Endometrium (tissue), 2 donors: ENCODE data around the gene IL4I1.

Experiments used
- FAIRE-seq: peaks from 2 replicates; lab custom pipeline; 2012; peaks lifted over from hg19 to GRCh38; lab: Jason Lieb, UNC
- donor health status: control.
- donor health status: control.

IL4I1 gene

GRCh38 chr19:49924004-49924880 is 27.6 kb upstream of the IL4I1 start:
- FAIRE-seq: no peak

DNA sequence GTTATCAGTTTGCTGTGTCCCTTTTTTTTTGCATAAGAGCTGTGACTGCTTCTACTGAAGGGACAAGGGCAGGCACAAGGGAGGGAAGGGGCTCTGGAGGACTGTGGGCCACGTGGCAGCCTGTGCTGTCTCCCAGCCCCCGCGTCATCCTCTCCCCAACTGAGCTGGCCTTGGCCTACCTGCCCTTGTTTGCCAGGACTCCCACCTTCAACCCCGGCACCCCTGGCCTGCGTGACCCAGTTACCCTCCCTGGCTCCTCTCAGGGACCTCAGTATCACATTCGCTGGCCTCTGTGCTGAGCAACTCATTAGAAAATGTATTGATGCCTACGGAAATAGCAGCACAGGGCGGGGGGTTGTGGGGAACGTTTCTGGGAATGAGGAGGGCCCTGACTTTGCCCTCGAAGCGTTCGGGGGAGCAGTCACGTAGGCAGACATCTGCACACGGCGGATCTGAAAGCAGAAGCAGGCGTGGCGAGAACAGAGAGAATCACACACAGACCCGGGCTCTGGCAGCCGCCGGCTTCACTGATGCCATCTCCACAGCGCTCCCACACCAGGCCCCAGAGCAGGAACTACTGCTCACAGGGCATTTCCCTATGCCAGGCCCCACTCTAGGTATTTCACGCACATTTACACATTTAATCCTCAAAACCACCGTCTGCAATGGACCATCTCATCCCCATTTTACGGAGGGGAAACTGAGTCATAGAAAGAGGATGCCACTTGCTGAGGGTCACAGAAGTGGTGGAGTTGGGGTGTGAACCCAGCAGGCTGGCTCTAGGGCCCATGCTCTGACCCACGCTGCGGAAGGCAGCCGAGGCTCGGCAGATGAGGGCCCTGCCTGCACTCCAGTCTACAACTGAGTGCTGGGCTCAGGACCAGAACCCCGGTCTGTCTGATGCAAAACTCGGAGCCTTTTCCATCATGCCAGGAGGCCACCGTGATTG is 26.6 kb upstream of the IL4I1 start:
- no peak for FAIRE-seq

DNA sequence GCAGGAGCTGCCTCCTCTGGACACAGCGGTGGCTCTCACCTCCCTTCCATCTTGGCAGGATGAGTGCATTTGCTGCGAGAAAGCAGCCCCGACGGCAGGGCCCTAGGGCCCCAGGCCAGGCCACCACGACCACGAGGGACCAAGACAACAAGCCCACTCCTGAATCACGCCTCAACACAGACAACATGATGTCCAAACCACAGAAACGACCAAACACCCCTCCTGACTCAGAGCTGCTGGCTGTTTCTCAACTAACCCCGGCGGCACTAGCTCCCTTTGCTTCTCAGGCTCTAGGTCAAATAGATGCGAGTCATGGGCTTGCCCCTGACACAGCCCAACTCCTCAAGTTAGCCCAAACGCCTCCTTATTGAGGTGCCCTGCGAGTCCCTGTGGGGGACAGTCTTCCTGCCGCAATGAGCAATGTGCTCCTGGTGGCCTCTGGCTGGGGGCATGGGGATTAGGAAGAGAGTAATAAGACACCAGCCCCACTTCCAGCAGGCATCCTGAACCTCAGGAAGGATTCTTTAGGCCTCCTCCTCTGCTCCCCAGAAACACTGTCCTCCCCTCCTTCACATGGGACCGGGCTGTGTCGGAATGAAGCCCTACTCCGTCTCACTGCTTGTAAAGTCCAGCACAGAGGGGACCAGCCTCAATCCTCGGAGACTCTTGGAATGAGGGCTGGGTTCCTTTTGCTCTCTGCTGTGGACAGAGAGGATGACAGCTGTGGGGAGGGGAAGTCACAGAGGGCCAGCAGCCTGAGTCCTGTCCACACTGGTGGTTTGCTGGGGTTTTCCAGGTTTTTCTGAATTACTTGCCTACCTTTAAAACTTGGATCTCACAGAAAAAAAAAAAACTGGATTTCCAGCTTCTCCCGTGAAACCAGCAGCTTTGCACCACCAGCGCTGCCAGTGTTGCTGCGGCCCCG is 25.4 kb upstream of the IL4I1 start:
- FAIRE-seq: no peak

DNA sequence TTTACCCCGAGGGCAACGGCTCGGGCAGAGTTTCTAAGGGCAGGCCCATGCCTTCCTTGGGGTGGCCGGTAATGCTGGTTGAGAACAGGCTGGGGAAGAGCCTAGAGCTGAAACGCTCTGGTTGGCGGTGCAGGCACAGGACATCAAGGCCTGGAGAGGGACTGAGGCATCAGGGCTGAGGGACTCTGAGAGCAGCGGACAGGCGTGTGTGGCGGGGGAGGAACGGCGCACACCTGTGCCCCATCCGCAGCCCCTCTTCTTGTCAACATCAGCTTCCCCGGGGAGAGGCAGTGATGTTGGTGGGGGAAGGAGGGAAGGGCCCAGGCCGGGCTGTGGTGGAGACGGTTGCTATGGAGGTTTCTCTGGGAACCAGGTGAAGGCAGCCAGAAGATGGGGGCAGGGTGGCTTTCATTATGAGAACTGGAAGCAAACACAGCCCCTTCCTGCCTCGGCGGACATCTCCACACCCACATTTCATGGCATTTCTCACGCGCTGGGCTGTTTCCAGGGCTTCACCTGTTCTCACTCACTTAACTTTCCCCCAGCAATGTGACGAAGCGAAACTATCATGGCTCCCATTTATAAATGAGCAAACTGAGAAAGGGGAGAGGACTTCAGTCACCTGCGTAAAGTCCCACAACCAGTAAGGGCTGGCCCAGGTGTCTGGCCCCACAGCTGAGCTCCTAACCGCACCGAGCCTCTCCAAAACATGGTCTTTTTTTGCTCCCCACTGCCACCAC is 24.1 kb upstream of the IL4I1 start:
- FAIRE-seq: no peak

GRCh38 chr19:49918089-49918488 is 21.4 kb upstream of the IL4I1 start:
- no peak for FAIRE-seq

- FAIRE-seq: no peak
Measured at GRCh38 chr19:49916839-49917733, 20.4 kb upstream of the IL4I1 start.

- no peak for FAIRE-seq
Measured at GRCh38 chr19:49915271-49915670, 18.6 kb upstream of the IL4I1 start.

DNA sequence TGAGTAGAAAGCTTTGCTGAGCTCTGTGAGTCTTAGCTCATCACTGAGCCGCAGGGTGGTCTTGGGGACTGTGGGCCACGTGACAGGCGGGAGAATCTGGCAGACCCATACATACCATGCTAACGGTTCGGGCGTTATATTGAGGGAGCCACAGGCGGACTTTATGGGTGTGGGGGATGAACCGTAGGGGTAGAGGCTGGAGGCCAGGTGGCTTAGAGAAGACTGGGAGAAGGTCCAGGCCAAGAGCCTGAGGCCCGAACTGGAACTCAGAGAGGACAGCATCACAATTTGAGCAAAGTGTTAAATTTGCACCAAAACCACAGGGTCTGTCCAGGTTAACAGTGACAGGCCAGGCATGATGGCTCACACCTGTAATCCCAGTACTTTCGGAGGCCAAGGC is 17.0 kb upstream of the IL4I1 start:
- no peak for FAIRE-seq

- no peak for FAIRE-seq
Measured at GRCh38 chr19:49912965-49913685, 16.4 kb upstream of the IL4I1 start.

DNA sequence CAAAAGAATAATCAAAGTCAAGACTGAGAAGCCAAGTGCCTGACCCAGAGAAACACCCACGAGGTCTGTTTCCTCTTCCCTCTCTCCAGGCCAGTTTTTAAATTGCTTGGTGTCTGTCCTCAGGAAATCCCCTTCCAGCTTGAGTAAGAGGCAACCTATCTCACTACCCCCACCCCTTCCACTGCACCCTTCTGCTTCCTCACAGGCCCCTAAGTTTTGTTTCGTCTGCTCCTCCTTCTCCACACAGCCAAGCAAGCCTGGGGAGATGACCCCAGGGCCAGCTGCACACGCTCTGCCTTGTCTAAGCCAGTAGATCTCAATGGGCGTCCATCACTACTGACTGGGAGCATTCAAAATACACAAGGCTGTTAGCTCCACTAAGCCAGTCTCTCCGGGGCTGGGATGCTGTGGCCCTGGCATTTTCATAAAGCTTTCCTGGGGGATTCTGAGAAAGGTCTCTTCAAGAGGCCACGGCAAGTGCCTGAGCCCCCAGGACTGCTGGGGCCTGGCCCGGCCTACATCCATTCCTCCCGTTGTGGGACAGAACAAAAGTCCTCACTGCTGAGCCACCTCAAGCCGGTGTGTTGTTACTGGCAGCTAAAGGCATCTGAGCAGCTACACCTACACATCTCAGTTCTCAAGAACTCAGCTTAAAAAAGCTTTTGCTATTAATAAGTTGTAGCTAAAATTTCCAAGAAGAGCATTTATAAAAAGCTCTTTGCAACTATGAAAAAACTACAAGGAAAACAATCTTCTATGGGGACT is 14.9 kb upstream of the IL4I1 start:
- no peak for FAIRE-seq

DNA sequence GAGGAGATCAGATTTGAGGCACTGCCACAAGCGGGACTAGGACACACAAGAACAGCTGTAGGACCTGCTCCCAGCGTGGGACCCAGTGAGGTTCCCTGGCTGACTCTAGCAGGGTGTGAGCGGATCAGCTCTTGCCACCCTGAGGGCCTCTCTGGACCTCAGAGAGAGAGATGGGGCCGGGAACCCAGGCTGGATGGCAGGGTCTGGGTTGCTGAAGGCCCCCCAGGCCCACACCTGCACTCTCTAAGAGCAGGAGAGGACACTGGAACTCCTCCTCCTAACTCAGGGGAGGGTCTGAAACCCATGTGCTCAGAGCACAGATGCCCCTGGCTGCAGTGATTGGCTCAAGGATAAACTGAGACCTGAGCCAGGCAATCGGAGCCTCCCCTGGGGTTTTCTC is 13.5 kb upstream of the IL4I1 start:
- no peak for FAIRE-seq

DNA sequence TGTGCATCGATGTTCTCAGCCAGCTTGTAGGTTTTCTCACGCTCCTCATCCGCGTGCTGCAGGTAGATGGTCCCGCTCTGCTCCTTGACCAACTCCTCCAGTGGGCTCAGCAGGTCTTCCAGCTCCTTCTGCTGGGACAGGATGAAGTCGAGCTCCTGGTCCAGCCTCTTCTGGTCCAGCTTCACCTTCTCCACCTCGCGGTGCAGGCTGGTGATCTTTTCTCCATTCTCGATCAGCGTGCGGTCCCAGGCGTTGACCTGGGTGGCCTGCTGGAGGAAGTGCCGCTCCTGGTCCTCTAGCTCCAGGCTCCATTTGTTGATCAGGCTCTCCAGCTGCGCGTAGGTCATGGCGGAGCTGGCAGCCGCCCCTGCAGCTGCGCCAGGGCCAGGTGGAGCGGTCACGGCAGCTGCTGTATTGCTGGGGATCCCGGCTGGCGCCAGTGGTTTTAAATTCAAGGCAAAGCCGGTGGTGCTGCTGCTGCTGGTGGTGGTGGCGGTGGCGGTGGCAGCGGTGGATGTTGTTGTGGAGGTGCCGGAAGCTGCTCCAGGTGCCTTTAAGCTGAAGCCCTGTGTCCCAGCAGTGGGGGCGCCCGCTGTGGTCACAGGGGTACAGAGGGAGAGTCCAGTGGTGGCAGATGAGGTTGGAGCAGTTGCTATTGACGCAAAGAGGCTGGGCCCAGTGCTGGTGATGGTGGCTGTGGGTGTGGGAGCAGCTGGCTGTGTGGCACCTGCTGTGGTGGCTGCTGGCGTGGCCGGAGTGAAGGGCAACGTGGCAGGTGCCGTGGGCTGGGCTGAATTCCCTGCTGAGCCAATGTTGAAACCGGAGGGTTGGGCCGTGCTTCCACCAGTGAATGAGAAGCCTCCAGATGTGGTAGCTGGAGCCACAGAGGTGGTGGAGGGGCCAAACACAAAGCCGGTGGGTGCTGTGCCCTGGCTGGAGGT is 12.1 kb upstream of the IL4I1 start:
- FAIRE-seq: no peak

DNA sequence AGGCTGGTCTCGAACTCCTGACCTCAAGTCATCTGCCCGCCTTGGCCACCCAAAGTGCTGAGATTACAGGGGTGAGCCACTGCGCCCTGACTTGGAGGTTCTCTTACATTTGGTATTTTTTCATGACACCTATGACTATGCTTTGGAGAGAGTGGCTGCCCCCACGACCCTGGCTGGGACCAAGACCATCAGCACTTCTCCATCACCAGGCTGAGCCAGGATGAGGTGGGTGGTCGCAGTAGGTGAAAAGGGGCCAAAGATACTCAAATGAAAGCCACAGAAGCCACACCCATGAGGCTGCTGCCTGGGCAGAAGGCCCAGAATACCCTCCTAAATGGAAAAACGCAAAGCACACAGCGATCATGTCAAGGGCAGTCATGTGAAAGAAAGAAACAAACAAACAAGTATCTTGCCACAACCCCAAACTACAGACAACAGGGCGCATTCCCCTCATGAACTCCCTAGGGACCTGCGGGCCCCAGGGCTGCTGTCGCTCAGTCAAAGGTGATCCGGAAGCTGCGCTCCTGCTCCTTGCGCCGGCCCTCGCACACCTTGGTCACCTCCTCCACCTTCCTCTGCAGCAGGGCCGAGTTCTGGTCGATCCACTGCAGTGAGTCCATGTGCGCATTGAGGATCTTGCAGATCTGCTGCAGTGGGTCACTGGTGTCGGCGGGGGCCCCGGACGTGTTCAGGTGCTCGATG is 11.2 kb upstream of the IL4I1 start:
- no peak for FAIRE-seq

GRCh38 chr19:49906879-49907564 is 10.3 kb upstream of the IL4I1 start:
- FAIRE-seq: no peak

DNA sequence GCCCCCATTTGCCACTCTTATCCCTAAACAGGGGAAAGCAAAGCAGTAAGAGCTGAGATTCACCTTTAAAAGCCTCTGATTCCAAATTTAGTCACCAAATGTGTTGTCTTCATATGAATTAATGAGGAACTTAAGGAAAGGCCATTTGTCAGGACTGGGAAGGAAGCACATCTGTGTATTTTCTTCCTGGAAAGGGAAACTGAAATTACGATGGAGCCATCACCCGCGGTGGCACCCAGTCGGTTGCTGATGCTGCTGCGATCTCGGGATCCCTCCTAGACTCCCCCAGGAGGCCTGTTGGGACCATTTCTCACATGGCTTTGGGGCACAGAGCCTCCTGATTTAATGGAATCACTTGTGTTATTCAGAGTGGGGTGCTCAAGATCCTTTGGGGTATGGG is 7.4 kb upstream of the IL4I1 start:
- FAIRE-seq: no peak

- no peak for FAIRE-seq
Measured at GRCh38 chr19:49895566-49896297, 955 bp downstream of the IL4I1 start.
